ENCODE data around the gene RPN1.

Gene RPN1

DNA sequence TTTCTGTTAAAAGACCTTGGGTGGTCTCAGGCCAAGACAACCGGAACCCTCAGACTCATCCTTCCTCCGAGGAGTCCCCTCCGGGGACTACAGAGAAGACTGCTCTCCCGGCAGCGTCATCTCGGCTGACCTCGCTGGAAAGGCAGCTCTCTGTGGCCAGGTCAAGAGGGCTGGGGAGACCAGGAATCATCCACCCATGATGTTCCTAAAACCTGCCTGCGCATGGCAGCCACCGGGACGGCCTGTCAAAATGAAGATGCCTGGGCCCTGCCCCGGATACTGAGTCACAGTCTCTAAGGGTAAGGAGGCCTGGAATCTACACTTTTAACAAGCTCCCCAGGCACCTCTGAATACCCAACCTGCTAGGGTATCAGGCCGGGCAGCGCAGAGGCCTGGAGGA is 78.6 kb downstream of the RPN1 start:
- TF ChIP-seq, protein P1, sequence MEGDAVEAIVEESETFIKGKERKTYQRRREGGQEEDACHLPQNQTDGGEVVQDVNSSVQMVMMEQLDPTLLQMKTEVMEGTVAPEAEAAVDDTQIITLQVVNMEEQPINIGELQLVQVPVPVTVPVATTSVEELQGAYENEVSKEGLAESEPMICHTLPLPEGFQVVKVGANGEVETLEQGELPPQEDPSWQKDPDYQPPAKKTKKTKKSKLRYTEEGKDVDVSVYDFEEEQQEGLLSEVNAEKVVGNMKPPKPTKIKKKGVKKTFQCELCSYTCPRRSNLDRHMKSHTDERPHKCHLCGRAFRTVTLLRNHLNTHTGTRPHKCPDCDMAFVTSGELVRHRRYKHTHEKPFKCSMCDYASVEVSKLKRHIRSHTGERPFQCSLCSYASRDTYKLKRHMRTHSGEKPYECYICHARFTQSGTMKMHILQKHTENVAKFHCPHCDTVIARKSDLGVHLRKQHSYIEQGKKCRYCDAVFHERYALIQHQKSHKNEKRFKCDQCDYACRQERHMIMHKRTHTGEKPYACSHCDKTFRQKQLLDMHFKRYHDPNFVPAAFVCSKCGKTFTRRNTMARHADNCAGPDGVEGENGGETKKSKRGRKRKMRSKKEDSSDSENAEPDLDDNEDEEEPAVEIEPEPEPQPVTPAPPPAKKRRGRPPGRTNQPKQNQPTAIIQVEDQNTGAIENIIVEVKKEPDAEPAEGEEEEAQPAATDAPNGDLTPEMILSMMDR (IDR thresholded peaks at IDR 0.05; ENCODE audit: low read depth, low read length, missing control alignments): no peak
- DNase-seq (ENCODE audit: low read depth): no peak
- H3K4me3 ChIP-seq (ENCODE audit: low read depth, low read length): no peak overlapping the region

Measured in GM12864 (cell line).